ENCODE data around the gene PTPRE.

PTPRE gene

GRCh38 chr10:128059266-128059981, 152.5 kb downstream of the PTPRE start:
- no peak for DNase-seq (ENCODE audit: low read depth in 2 of 2)

DNA sequence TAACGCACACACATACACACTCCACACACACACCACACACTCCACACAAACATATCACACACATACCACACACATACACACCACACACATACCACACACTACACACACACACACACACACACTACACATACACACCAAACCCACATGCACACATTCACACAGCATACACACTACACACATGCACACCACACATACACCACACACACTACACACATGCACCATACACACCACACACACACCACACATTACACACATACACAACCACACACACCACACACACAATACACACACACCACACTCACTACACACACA, 153.0 kb downstream of the PTPRE start:
- DNase-seq (ENCODE audit: low read depth in 2 of 2), result no peak

GRCh38 chr10:128060341-128061250, 153.7 kb downstream of the PTPRE start:
- no peak for DNase-seq (ENCODE audit: low read depth in 2 of 2)

DNA sequence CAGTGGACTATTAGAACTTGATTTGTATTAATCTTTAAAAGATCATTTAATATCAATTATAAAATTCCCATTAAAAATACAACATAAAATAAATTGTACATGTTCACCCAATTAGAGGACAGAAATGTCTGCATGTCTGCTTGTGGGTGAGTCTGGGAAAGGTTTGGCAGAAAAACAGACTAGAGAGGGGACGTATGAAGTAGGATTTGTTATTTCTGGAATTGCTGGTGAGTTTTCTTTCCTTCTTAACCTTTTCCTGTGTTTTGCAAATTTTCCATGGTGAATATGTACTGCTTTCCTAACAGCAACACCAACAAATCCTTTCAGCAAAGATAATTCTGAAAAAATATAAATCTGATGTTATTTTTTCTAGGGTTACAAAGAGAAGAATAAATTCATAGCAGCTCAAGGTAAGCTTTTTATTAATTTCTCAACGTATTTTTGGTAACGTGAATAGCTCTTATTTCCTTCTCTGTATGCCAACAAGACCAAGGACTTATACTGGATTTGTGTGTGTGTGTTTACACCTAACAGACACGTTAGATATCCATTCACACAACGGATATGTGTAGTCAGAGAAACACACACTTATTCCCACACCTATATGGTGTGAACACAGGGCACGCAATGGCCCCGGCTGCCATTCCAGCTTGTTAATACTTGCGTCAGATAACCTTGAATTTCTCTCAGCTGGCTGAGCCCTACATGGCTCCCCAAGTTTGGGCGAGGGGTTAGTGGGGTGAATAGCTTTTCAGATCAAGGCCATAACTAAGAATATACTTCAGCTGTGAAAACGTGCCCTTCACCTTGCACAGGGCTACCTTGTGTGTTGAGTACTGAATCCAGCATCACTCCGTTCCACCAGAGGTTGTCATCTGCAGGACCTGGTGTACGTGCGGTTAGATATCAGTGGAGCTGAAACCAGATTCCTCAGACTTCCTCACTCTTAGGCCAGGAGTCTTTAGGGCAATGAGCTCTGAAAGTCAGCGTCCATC, 154.7 kb downstream of the PTPRE start:
- no peak for DNase-seq (ENCODE audit: low read depth in 2 of 2)

DNA sequence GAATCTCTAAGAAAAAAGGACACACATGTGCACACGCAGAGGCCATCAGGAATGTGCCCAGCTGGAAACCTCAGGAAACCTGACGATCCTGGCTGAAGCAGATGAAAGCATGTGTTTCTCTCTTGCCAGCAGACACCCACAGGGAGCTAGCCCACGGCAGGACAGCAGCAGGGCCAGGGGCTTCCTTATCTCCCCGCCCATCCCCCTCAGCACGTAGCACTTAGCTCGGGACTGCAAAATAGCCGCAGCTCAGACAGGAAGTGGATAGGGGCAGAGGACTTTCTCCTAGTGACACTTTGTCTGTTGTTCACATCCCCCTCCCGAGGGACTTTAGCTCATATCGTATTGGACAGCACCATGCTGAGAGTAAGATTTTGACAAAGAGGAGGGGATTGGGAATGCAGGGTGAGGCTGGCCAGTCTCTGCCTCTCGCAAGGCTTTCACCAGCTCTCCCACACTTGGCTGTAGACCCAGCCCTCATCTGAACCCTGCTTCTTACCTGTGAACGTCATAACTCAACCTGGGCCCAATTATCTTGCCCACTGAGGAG, 155.5 kb downstream of the PTPRE start:
- no peak for DNase-seq (ENCODE audit: low read depth in 2 of 2)

DNA sequence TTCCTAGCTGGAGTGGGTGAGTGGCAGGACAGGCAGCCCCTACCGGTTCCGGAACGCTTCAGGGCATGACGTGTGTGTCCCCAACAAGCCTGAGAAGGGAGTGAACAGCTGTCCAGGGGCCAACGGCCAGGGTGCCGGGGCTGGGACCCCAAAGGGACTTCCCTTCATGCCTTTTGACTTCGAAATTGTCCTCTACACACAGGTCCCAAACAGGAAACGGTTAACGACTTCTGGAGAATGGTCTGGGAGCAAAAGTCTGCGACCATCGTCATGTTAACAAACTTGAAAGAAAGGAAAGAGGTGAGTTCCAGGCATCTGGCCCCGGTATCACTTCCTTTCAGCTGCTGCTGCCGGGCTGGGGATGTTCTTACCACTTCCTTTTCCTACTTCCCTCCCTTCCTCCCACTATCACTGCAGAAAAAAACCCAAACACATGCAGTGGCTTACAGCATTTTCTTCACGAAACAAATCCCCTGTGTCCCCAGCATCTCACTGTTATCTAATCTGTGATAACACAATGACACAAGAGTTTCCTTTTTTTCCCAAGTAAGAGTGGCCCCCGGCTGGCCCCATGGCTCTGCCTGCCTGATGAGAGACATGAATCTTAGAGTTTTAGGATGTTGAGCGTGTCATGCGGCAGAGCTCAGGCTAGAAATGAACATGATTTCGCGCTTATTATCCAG, 156.1 kb downstream of the PTPRE start:
- DNase-seq (ENCODE audit: low read depth in 2 of 2), result peak in 1 of 2 experiments; percentile 39

GRCh38 chr10:128063736-128064107, 156.8 kb downstream of the PTPRE start:
- no peak for DNase-seq (ENCODE audit: low read depth in 2 of 2)

- DNase-seq (ENCODE audit: low read depth in 2 of 2), result peak; percentile 67 to 73
These were observed 157.4 kb downstream of the PTPRE start for GRCh38 chr10:128064108-128064969.

- DNase-seq (ENCODE audit: low read depth in 2 of 2), result no peak
These were observed 158.2 kb downstream of the PTPRE start for GRCh38 chr10:128064970-128065580.

- DNase-seq (ENCODE audit: low read depth in 2 of 2), result no peak
These were observed 159.1 kb downstream of the PTPRE start for GRCh38 chr10:128065881-128066534.

DNA sequence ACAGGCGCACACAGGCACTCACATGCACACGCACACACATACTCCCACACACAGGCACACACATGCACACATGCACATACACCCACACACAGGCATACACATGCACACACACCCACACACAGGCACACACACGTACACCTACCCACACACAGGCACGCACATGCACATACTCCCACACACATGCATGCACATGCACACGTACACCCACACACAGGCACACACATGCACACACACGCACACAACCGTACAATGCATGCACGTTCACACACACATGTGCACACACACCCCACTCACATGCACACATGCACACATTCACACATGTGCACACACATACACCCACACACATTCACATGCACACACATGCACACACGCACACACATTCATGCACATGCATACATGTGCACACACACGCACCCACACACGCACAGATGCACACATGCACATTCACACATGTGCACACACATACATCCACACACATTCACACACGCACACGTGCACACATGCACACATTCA, 160.0 kb downstream of the PTPRE start:
- DNase-seq (ENCODE audit: low read depth in 2 of 2), result no peak

DNA sequence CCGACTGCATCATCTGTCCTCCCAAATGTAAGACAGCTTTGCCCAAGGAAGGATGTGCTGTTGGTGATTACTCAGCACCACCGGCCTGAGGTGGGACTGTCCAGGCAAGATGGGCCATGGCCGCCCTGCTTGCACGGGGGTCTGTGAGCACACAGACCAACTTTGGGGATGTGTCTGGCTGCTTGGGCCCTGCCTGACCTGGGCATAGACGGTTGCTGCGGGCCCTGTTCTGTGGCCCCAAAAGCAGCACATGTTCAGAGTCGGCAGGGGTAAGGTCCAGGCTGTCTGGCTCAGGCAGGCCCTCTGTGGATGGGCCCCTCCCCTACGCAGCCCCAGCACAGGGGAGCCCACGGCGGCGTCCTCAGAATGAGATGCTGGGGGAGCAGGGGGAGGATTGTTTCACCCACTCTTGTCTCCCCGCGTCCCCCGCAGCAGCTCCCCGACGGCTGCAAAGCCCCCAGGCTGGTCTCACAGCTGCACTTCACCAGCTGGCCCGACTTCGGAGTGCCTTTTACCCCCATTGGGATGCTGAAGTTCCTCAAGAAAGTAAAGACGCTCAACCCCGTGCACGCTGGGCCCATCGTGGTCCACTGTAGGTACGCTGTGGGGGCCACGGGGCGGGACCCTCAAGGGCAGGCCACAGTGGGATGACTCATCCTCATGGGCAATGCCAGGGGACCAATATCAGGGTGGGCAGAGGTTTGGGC, 160.9 kb downstream of the PTPRE start:
- DNase-seq (ENCODE audit: low read depth in 2 of 2), result no peak

GRCh38 chr10:128068398-128069285, 161.7 kb downstream of the PTPRE start:
- no peak for DNase-seq (ENCODE audit: low read depth in 2 of 2)

DNA sequence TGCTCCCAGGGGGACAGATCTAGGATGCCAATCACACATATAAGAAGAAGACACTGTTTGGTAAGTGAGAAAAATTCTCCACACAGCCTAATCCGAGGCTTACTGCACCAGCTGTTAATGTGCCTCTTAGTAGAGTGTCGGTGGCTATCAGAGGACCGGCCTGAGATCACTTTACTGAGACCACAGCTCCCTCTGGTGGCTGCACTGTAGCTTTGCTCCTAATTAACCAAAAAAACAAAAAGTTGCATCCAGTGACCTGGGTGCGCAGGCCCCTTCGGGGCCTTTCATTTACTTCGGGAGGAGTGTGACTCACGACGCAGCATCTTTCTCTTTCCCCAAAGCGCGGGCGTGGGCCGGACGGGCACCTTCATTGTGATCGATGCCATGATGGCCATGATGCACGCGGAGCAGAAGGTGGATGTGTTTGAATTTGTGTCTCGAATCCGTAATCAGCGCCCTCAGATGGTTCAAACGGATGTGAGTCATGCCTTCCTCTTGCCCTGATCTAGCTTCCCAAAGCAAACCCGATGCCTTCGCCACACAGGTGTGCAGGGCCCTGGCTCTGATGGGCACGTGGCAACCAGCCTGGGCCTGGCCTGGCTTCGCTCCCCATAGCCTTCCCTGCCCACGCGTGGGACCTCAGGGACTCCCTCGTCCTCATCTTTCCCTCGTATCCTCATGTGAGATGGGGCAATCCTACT, 162.6 kb downstream of the PTPRE start:
- peak; percentile 52 to 71 for DNase-seq (ENCODE audit: low read depth in 2 of 2)

- no peak for DNase-seq (ENCODE audit: low read depth in 2 of 2)
These were observed 163.3 kb downstream of the PTPRE start for GRCh38 chr10:128070161-128070560.

DNA sequence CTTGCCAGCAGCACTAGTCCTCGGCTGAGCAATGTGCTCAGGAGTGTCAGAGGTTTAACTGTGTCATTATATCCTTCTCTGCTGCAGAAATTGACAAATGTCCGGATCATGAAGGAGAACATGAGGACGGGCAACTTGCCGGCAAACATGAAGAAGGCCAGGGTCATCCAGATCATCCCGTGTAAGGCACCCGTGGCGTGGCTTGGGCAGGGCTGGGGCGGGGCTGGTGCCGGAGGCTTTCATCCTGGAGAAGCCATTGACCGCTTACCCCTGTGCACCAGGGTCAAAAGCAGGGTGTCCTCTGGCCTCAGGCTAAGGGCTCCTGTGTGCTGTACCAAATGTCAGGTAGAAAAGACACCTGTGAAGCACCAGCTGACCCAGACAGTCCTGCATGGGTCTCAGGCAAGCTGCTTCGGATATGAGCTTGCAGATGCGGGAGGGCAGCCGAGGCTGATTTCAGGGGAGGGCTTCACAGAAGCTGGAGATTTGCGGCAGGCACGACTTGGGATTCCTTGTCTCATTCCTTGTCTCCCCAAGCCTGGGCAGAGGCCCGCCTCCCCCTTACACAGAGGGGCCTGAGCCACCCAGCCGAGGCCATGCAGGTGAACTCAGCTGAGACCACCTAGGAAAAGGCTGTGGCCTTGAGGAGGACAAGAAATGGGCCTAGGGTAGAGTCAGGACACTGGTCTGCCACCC, 164.0 kb downstream of the PTPRE start:
- DNase-seq (ENCODE audit: low read depth in 2 of 2), result no peak

Measured in stimulated activated CD4-positive, alpha-beta T cell treated with anti-CD3 and anti-CD28 coated beads, Interleukin-12 subunit alpha, Interleukin-12 subunit beta, amount 100 ng/mL, for 24 hours (primary cell).